Mesenchymal stem cell (in vitro differentiated cells and primary cell): ENCODE results near the gene TLK2.
A peak's percentile ranks its signal among the peaks of the same experiment; 100 is the strongest.
"Not testable (repeated sequence)": the region's sequence is repeated elsewhere in the genome, so short reads cannot be mapped to it uniquely, and the experiment has no call there.

Experiments used
- DNase-seq: peaks from one replicate; pipeline ENCODE4 v3.0.0-alpha.2; 2013
- H2AFZ ChIP-seq: one replicate; pipeline ENCODE4 v1.6.1; 2013; ENCODE audit warnings: low read depth, mild to moderate bottlenecking, control low read depth, inconsistent platforms, low read length, moderate library complexity
- H2AK5ac ChIP-seq: 2 replicates; pipeline ENCODE4 v1.6.1; 2013; ENCODE audit warnings: low read length, moderate library complexity, mild to moderate bottlenecking, inconsistent platforms; ENCODE audit not compliant: severe bottlenecking
- H2BK120ac ChIP-seq: one replicate; pipeline ENCODE4 v1.6.1; 2013; ENCODE audit warnings: low read depth, mild to moderate bottlenecking, inconsistent platforms, low read length, moderate library complexity
- H2BK12ac ChIP-seq, 2 experiments: one replicate each; pipeline ENCODE4 v1.6.1; 2013; ENCODE audit warnings: inconsistent platforms in 2 of 2, low read length in 2 of 2, mild to moderate bottlenecking in 2 of 2, moderate library complexity in 2 of 2, control low read depth in 1 of 2
- H2BK15ac ChIP-seq: one replicate; pipeline ENCODE4 v1.6.1; 2013; ENCODE audit warnings: mild to moderate bottlenecking, low read depth, inconsistent platforms; ENCODE audit not compliant: poor library complexity, severe bottlenecking
- H2BK5ac ChIP-seq: 2 replicates; pipeline ENCODE4 v1.6.1; 2013; ENCODE audit warnings: low read depth, mild to moderate bottlenecking, low read length, control low read depth, inconsistent platforms; ENCODE audit not compliant: poor library complexity, severe bottlenecking
- H3K14ac ChIP-seq, 2 experiments: one replicate each; pipeline ENCODE4 v1.6.1; 2013; ENCODE audit warnings: inconsistent platforms in 2 of 2, low read length in 2 of 2, control low read depth in 1 of 2, mild to moderate bottlenecking in 1 of 2, moderate library complexity in 1 of 2
- H3K18ac ChIP-seq, 2 experiments: one replicate each; pipeline ENCODE4 v1.6.1; 2013; ENCODE audit warnings: inconsistent platforms in 2 of 2, low read length in 2 of 2, control low read depth in 1 of 2, low read depth in 1 of 2, mild to moderate bottlenecking in 1 of 2
- H3K23ac ChIP-seq, 2 experiments: one replicate each; pipeline ENCODE4 v1.6.1; 2013; ENCODE audit warnings: inconsistent platforms in 2 of 2, low read length in 2 of 2, mild to moderate bottlenecking in 2 of 2, moderate library complexity in 2 of 2, control low read depth in 1 of 2
- H3K27ac ChIP-seq: 2 replicates; pipeline ENCODE4 v1.5.1; 2013; ENCODE audit warnings: mild to moderate bottlenecking, moderate library complexity, low read length, control low read depth, inconsistent platforms; ENCODE audit not compliant: poor library complexity, severe bottlenecking
- H3K27me3 ChIP-seq, 2 experiments: 2 replicates each; pipeline versions ENCODE4 v1.6.1 to v1.7.0; 2013; ENCODE audit warnings: low read length in 2 of 2, mild to moderate bottlenecking in 2 of 2, moderate library complexity in 2 of 2, control low read depth in 1 of 2, inconsistent platforms in 1 of 2; ENCODE audit not compliant: control insufficient read depth in 1 of 2, insufficient read depth in 1 of 2
- H3K36me3 ChIP-seq, 2 experiments: 2 replicates each; pipeline versions ENCODE4 v1.6.1 to v1.7.0; 2013; ENCODE audit warnings: low read length in 2 of 2, control low read depth in 1 of 2, inconsistent platforms in 1 of 2, low read depth in 1 of 2, mild to moderate bottlenecking in 1 of 2; ENCODE audit not compliant: insufficient read depth in 2 of 2, control insufficient read depth in 1 of 2
- H3K4ac ChIP-seq, 2 experiments: one replicate each; pipeline ENCODE4 v1.6.1; 2013; ENCODE audit warnings: inconsistent platforms in 2 of 2, low read length in 2 of 2, mild to moderate bottlenecking in 2 of 2, moderate library complexity in 2 of 2, control low read depth in 1 of 2, low read depth in 1 of 2
- H3K4me1 ChIP-seq: 2 replicates; pipeline ENCODE4 v1.6.1; 2013; ENCODE audit warnings: low read depth, low read length, control low read depth; ENCODE audit not compliant: control insufficient read depth, insufficient read depth
- H3K4me2 ChIP-seq: 2 replicates; pipeline ENCODE4 v1.6.1; 2013; ENCODE audit warnings: low read length, mild to moderate bottlenecking, inconsistent platforms; ENCODE audit not compliant: poor library complexity, severe bottlenecking
- H3K4me3 ChIP-seq, 2 experiments: 2 replicates each; pipeline versions ENCODE4 v1.5.1 to v1.7.0; 2013; ENCODE audit warnings: low read length in 2 of 2, mild to moderate bottlenecking in 2 of 2, control low read depth in 1 of 2, low read depth in 1 of 2; ENCODE audit not compliant: insufficient read depth in 1 of 2
- H3K79me1 ChIP-seq: replicated peaks from 2 replicates; pipeline ENCODE4 v1.6.1; 2013; ENCODE audit warnings: mild to moderate bottlenecking, control low read depth, low read length, inconsistent platforms; ENCODE audit not compliant: poor library complexity, severe bottlenecking
- H3K9ac ChIP-seq: 2 replicates; pipeline ENCODE4 v1.7.0; 2013; ENCODE audit warnings: mild to moderate bottlenecking, low read length, moderate library complexity
- H3K9me3 ChIP-seq: 2 replicates; pipeline ENCODE4 v1.7.0; 2013; ENCODE audit warnings: mild to moderate bottlenecking, low read length; ENCODE audit not compliant: control insufficient read depth
- H4K8ac ChIP-seq: one replicate; pipeline ENCODE4 v1.6.1; 2013; ENCODE audit warnings: inconsistent platforms, mild to moderate bottlenecking, low read length, moderate library complexity
- H4K91ac ChIP-seq: one replicate; pipeline ENCODE4 v1.6.1; 2013; ENCODE audit warnings: mild to moderate bottlenecking, low read length, inconsistent platforms
- WGBS: methylation state at CpG from one replicate; pipeline ENCODE4 v1.1.7; 2013; ENCODE audit warnings: mixed read lengths; 5-methylcytosine and 5-hydroxymethylcytosine counted together

Gene TLK2

DNA sequence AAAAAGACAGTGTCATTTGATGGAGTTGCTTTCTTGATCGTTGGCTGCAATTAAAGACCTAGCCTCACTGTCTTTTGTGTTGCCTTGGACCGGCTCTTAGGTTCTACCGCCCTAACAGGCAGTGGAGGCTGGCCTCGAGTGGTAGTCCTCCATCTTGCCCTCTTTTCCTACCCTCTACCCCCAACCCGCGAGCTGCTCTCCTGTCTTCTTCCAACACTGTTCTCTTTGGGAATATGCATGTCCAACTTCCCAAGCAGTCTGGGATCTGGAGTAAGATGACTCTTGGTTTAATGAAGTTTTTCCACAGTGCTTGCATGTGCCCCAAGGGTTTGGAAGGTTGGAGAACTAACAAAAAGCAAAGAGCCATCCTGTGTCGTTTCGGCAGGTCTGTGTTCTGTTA is 1.5 kb upstream of the TLK2 start:
- not testable (repeated sequence) for H3K4me2 ChIP-seq, H3K23ac ChIP-seq, H3K79me1 ChIP-seq, H2AK5ac ChIP-seq, H2BK12ac ChIP-seq, H4K8ac ChIP-seq, H2BK120ac ChIP-seq, H2BK5ac ChIP-seq, H3K9me3 ChIP-seq, H3K27ac ChIP-seq, H3K14ac ChIP-seq, H3K4me1 ChIP-seq, H4K91ac ChIP-seq, H3K27me3 ChIP-seq, H3K36me3 ChIP-seq, H2BK15ac ChIP-seq, H3K4ac ChIP-seq, H3K18ac ChIP-seq, H2AFZ ChIP-seq
- H3K4me3 ChIP-seq, result peak overlapping the region in 1 of 2 experiments; percentile 81
- peak overlapping the region; percentile 83 for H3K9ac ChIP-seq
- 97% methylated on average over 8 of the region's 8 CpGs for WGBS
- DNase-seq, result peak; percentile 6

DNA sequence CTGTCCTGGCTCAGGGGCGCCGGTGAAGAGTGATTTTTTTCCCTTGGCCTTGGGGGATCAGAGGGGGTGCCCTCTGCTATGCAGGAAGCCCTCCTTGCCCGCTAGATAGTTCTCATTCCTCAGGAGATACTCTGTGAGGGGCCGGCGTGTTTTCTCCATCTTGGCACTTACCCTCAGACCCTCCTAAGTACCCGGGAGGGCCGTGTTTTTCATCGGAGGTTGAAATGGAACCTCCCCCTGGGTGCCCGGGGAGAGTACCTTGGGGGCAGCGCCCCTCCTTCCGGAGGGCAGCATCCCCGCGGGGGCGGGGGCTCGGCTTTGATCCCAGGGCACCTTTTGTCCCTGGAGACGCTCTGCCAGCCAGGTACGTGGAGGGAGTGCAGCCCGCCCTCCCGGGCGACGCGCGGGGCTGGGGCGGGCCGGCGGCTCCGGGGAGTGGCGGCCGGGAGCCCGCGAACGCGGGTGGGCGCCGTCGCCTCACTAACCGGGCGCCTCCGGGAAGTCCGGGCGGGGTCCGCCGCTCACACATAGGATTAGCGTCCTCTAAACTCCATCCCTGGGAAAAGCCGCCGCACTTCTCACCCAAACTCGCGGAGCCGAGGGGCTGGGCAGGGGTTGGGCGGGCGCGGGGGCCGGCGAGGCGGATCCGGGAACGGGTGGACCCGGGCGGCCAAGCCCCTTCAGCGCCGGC is 762 bp upstream of the TLK2 start:
- H3K36me3 ChIP-seq, H2AK5ac ChIP-seq, H2BK5ac ChIP-seq, H3K23ac ChIP-seq, H3K4me1 ChIP-seq, H2AFZ ChIP-seq, H3K9me3 ChIP-seq, H2BK12ac ChIP-seq, H3K14ac ChIP-seq, H3K79me1 ChIP-seq, H3K27me3 ChIP-seq, H3K27ac ChIP-seq: not testable (repeated sequence)
- peak overlapping the region; percentile 83 for H3K9ac ChIP-seq
- peak overlapping the region; percentile 87 for H3K4me2 ChIP-seq
- 7% methylated on average over 23 of the region's 61 CpGs for whole genome bisulfite sequencing
- H4K8ac ChIP-seq, result peak overlapping the region; percentile 54
- peak overlapping the region; percentile 71 to 81 for H3K4me3 ChIP-seq
- H2BK120ac ChIP-seq, result peak overlapping the region; percentile 94
- H4K91ac ChIP-seq, result peak overlapping the region; percentile 68
- peak overlapping the region; percentile 54 to 76 for H3K18ac ChIP-seq
- peak overlapping the region; percentile 16 to 51 for H3K4ac ChIP-seq
- peak; percentile 31 for DNase-seq
- peak overlapping the region; percentile 89 for H2BK15ac ChIP-seq

DNA sequence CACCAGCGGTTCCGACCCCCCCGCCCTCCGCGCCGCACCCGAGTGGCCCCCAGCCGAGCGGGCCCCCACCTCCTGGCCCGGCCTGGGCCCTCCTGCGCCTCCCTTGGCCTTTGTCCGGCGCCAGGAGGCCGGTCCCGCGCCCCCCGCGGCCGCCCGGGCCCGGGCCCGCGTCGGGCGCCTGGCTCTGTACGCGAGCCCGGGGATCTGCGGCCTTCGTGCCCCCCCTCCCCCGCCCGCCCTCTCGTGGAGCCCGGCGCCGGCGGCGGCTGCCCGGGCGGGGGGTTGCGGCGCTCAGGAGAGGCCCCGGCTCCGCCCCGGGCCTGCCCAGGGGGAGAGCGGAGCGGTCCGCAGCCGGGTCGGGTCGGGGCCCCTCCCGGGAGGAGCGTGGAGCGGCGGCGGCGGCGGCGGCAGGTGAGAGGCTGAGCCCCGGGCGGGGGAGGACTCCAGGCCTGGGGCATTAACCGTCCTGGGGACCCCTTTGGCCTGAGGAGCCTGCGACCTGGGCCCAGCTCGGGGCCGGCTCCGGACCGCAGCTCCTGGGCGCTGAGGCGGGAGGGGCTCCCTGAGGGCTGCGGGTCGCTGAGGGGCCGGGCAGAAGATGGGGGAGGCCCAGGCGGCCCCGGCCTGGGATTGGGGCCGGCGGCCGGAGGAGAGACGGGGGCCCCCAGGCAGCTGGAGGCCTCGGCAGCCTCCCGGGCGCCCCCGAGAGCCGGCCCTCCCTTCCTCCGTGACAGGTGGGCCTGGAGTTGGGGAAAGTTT is 434 bp downstream of the TLK2 start:
- not testable (repeated sequence) for H3K79me1 ChIP-seq, H2BK5ac ChIP-seq
- WGBS, result 3% methylated on average over 24 of the region's 84 CpGs

DNA sequence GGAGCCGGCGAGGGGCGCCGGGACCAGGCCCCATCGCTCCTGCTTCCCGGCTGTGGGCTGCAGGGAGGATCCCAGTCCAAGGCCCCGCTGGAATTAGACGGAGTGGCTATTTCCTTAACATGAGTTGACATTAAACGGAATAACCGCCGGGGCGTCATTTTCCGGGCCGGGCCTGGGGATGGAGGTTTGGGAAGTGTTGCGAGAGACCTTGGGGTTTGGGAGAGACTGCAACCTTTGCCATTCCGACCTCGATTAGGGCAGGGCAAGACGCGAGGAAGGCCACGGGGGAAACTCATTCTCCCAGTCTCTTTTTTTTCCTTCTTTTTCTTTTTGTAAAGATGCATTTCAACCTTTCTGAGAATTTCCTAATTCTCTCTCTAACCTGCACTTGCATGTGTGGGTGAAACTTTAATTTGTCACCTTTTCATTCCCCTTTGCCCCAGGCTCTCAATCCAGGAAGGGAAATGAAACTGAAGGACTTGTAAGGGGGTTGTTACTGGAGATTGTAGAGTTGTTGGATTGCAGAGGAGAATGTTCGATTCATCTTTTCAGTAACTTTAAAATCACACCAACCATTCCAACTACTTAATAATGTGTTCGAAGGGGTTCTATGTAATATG is 1.1 kb downstream of the TLK2 start:
- H3K36me3 ChIP-seq, result peaks cover 0 to 11% of the 10 kb centered on the region in 2 experiments

More for the DNA sequence above, 434 bp downstream of the TLK2 start:
- H2BK12ac ChIP-seq, H2AFZ ChIP-seq, H3K27me3 ChIP-seq, H3K27ac ChIP-seq, H3K9me3 ChIP-seq, H3K4me1 ChIP-seq, H4K8ac ChIP-seq, H3K23ac ChIP-seq, H2BK15ac ChIP-seq, H2AK5ac ChIP-seq, H3K4me2 ChIP-seq: not testable (repeated sequence)
- peak overlapping the region; percentile 70 for H3K18ac ChIP-seq
- peak overlapping the region in 1 of 2 experiments; percentile 87 for H3K4ac ChIP-seq
- peak overlapping the region; percentile 72 to 83 for H3K4me3 ChIP-seq
- H4K91ac ChIP-seq, result peak overlapping the region; percentile 39
- H3K14ac ChIP-seq, result peak overlapping the region in 1 of 2 experiments; percentile 48
- peaks cover 0 to 11% of the 10 kb centered on the region in 2 experiments for H3K36me3 ChIP-seq
- DNase-seq, result peak; percentile 15
- peak overlapping the region; percentile 94 for H3K9ac ChIP-seq
- peak overlapping the region; percentile 85 for H2BK120ac ChIP-seq

More for the DNA sequence above, 1.1 kb downstream of the TLK2 start:
- not testable (repeated sequence) for H3K4me1 ChIP-seq, H2AFZ ChIP-seq, H3K14ac ChIP-seq, H4K91ac ChIP-seq, H2BK12ac ChIP-seq, H3K27me3 ChIP-seq, H3K9me3 ChIP-seq, H2BK15ac ChIP-seq, H2AK5ac ChIP-seq, H2BK120ac ChIP-seq, H3K4ac ChIP-seq, H2BK5ac ChIP-seq, H3K23ac ChIP-seq, H3K79me1 ChIP-seq, H4K8ac ChIP-seq
- Histone ChIP-seq H3K4me2 (peak overlapping the region; percentile 79), H3K9ac (peak overlapping the region; percentile 94), H3K4me3 (peak overlapping the region; percentile 72 to 83), H3K18ac (peak overlapping the region in 1 of 2 experiments; percentile 33), H3K27ac (peak overlapping the region; percentile 44)
- DNase-seq, result peak; percentile 36
- WGBS, result 1% methylated on average over 12 of the region's 22 CpGs
